ENCODE measurements around the gene KDM1A. TPM values are rescaled to one million over a fixed set of nuclear protein-coding genes. Genes with fewer than 3 reads are reported as not detected.

KDM1A gene
- polyA plus RNA-seq, 1 donor (not counting 4 experiments of a cell fraction or from before 2014, with no cell fraction given) = 84.8 TPM

GRCh38 chr1:23129846-23130245 lies 110.6 kb downstream of the KDM1A start:
- Histone ChIP-seq H3K27ac (ENCODE audit: control insufficient read depth, insufficient read depth, low read length) (peak overlapping the region; percentile 28), H3K4me1 (ENCODE audit: control insufficient read depth, extremely low read depth, insufficient read depth, low read length) (peaks cover 64% of the 10 kb centered on the region), H3K36me3 (ENCODE audit: control insufficient read depth in 2 of 2, extremely low read depth in 1 of 2, insufficient read depth in 2 of 2, low read length in 2 of 2) (peaks cover 0 to 2% of the 10 kb centered on the region in 2 experiments), H3K9me3 (ENCODE audit: control insufficient read depth, low read depth, low read length) (no peaks in the 10 kb centered on the region), H2AFZ (ENCODE audit: control insufficient read depth, low read length) (no peak overlapping the region), H3K27me3 (ENCODE audit: control insufficient read depth, extremely low read depth, insufficient read depth, low read length) (no peaks in the 10 kb centered on the region), H3K79me2 (ENCODE audit: control insufficient read depth, insufficient read depth, low read length) (peaks cover 75% of the 10 kb centered on the region), H3K9ac (ENCODE audit: control insufficient read depth, extremely low read depth, insufficient read depth, low read length) (no peak overlapping the region), H3K9me1 (ENCODE audit: control insufficient read depth, extremely low read depth, insufficient read depth, low read length) (no peaks in the 10 kb centered on the region), H3K4me2 (ENCODE audit: control insufficient read depth, extremely low read depth, insufficient read depth, low read depth, low read length) (peak overlapping the region; percentile 82), H3K4me3 (ENCODE audit: control insufficient read depth in 2 of 3, extremely low read depth in 1 of 3, insufficient read depth in 2 of 3, low read depth in 1 of 3, low read length in 3 of 3) (peak overlapping the region in 2 of 3 experiments; percentile 2 to 25), H4K20me1 (ENCODE audit: control insufficient read depth, extremely low read depth, insufficient read depth, low read length) (no peaks in the 10 kb centered on the region)
- no peak for TF ChIP-seq EZH2 (IDR thresholded peaks at IDR 0.05; ENCODE audit: low read length)
- TF ChIP-seq CTCF (optimal IDR thresholded peaks at IDR 0.05 in 1 of 3, IDR thresholded peaks at IDR 0.05 in 1 of 3, conservative IDR thresholded peaks at IDR 0.05 in 1 of 3; ENCODE audit: extremely low read depth in 1 of 3, insufficient read depth in 2 of 3, low read length in 3 of 3) = no peak
- DNase-seq (ENCODE audit: low read depth, low spot score) (no peak), FAIRE-seq (peak; percentile 75)
- dilution Hi-C loops (cut with MboI; ENCODE audit: extremely low pct_ligation_motif_present, low sequenced_read_pairs) = no loop called here

- dilution Hi-C loops (cut with MboI; ENCODE audit: extremely low pct_ligation_motif_present, low sequenced_read_pairs) = no loop called here
- Histone ChIP-seq H3K9me1 (ENCODE audit: control insufficient read depth, extremely low read depth, insufficient read depth, low read length) (no peaks in the 10 kb centered on the region), H3K27ac (ENCODE audit: control insufficient read depth, insufficient read depth, low read length) (peak overlapping the region; percentile 42), H3K79me2 (ENCODE audit: control insufficient read depth, insufficient read depth, low read length) (peaks cover 82% of the 10 kb centered on the region), H3K4me1 (ENCODE audit: control insufficient read depth, extremely low read depth, insufficient read depth, low read length) (peaks cover 47% of the 10 kb centered on the region), H3K27me3 (ENCODE audit: control insufficient read depth, extremely low read depth, insufficient read depth, low read length) (no peaks in the 10 kb centered on the region), H4K20me1 (ENCODE audit: control insufficient read depth, extremely low read depth, insufficient read depth, low read length) (no peaks in the 10 kb centered on the region), H2AFZ (ENCODE audit: control insufficient read depth, low read length) (no peak overlapping the region), H3K36me3 (ENCODE audit: control insufficient read depth in 2 of 2, extremely low read depth in 1 of 2, insufficient read depth in 2 of 2, low read length in 2 of 2) (peaks cover 0 to 2% of the 10 kb centered on the region in 2 experiments), H3K4me3 (ENCODE audit: control insufficient read depth in 2 of 3, extremely low read depth in 1 of 3, insufficient read depth in 2 of 3, low read depth in 1 of 3, low read length in 3 of 3) (no peak overlapping the region), H3K9me3 (ENCODE audit: control insufficient read depth, low read depth, low read length) (no peaks in the 10 kb centered on the region), H3K4me2 (ENCODE audit: control insufficient read depth, extremely low read depth, insufficient read depth, low read depth, low read length) (peak overlapping the region; percentile 29), H3K9ac (ENCODE audit: control insufficient read depth, extremely low read depth, insufficient read depth, low read length) (no peak overlapping the region)
- TF ChIP-seq CTCF (optimal IDR thresholded peaks at IDR 0.05 in 1 of 3, IDR thresholded peaks at IDR 0.05 in 1 of 3, conservative IDR thresholded peaks at IDR 0.05 in 1 of 3; ENCODE audit: extremely low read depth in 1 of 3, insufficient read depth in 2 of 3, low read length in 3 of 3) (no peak), EZH2 (IDR thresholded peaks at IDR 0.05; ENCODE audit: low read length) (no peak)
- DNase-seq (ENCODE audit: low read depth, low spot score) (no peak), FAIRE-seq (no peak)
Observed at GRCh38 chr1:23132033-23132432, 112.8 kb downstream of the KDM1A start.

Small RNA genes within 50 kb of the gene (small RNA-seq; reads per million reads assigned to genes)
- 0.07 to 3.3 (median 1.3) reads per million in 3 experiments for gene MIR3115 (ENCODE audit: insufficient read length in 3 of 3, low read depth in 3 of 3, low replicate concordance in 1 of 3)
- gene MIR4419A (ENCODE audit: insufficient read length in 3 of 3, low read depth in 3 of 3, low replicate concordance in 1 of 3) = 0 reads per million in 3 experiments

Other genes with a start within 250 kb of the KDM1A start
- gene LACTBL1, start 46.6 kb upstream of the KDM1A start, polyA plus RNA-seq = not detected in 3 replicates
- gene TEX46, start 3.6 kb upstream of the KDM1A start, polyA plus RNA-seq = 0.15 TPM in 1 of 3 replicates, not detected in the others
- 46.1 to 52.8 TPM (median 52.5 TPM) in 3 replicates for gene LUZP1, start 149.4 kb downstream of the KDM1A start, polyA plus RNA-seq
- gene HTR1D, start 198.0 kb downstream of the KDM1A start, polyA plus RNA-seq = 0.08 to 0.30 TPM (median 0.14 TPM) in 3 replicates